Measurements from ENCODE around the gene TMEM248.
"Not testable (repeated sequence)": the region's sequence is repeated elsewhere in the genome, so short reads cannot be mapped to it uniquely, and the experiment has no call there.

- TF ChIP-seq CTCF, POLR2A (IDR thresholded peaks at IDR 0.05): not testable (repeated sequence)
These were observed 83.1 kb downstream of the TMEM248 start for GRCh38 chr7:67004145-67004544.

Data from lower leg skin (tissue), 3 donors.